HG03342 (cell line): Measurements from ENCODE around the gene EXD1.
"Not testable (repeated sequence)": the region's sequence is repeated elsewhere in the genome, so short reads cannot be mapped to it uniquely, and the experiment has no call there.

Experiments
- ATAC-seq: cut with Tn5 transposase; IDR thresholded peaks from one replicate; pipeline ENCODE4 v1.9.1; 2021; ENCODE audit warnings: mild to moderate bottlenecking, moderate library complexity; ENCODE audit not compliant: unreplicated experiment

The EXD1 gene

GRCh38 chr15:41230650-41231421 is at the start of gene EXD1, which contains the start of gene CHP1:
TSS of gene EXD1 (minus strand) at chr15:41230757. CDS start at chr15:41226575, 4,182 bp downstream.
TSS of gene CHP1 (plus strand) at chr15:41231268. CDS start at chr15:41231383, 115 bp downstream.
- peak; percentile 92 for ATAC-seq

GRCh38 chr15:41279535-41280283 is 49.2 kb upstream of the EXD1 start:
- no peak for ATAC-seq

- ATAC-seq = no peak
Observed at GRCh38 chr15:41278319-41278718, 47.8 kb upstream of the EXD1 start.

GRCh38 chr15:41276831-41277230 is 46.3 kb upstream of the EXD1 start:
- no peak for ATAC-seq

- ATAC-seq = no peak
Observed at GRCh38 chr15:41269887-41270286, 39.3 kb upstream of the EXD1 start.

GRCh38 chr15:41263891-41264351 is 33.4 kb upstream of the EXD1 start:
- no peak for ATAC-seq

GRCh38 chr15:41262571-41262970 is 32.0 kb upstream of the EXD1 start:
- ATAC-seq = no peak

- ATAC-seq = not testable (repeated sequence)
Observed at GRCh38 chr15:41260924-41261323, 30.4 kb upstream of the EXD1 start.

- no peak for ATAC-seq
Observed at GRCh38 chr15:41259546-41260189, 29.1 kb upstream of the EXD1 start.

- peak; percentile 57 for ATAC-seq
Observed at GRCh38 chr15:41258750-41259471, 28.4 kb upstream of the EXD1 start.

- no peak for ATAC-seq
Observed at GRCh38 chr15:41256577-41257038, 26.1 kb upstream of the EXD1 start.

- ATAC-seq = no peak
Observed at GRCh38 chr15:41256103-41256502, 25.5 kb upstream of the EXD1 start.

- ATAC-seq = no peak
Observed at GRCh38 chr15:41254560-41254959, 24.0 kb upstream of the EXD1 start.

GRCh38 chr15:41251411-41251810 is 20.9 kb upstream of the EXD1 start:
- ATAC-seq = no peak

- ATAC-seq = not testable (repeated sequence)
Observed at GRCh38 chr15:41250745-41251144, 20.2 kb upstream of the EXD1 start.

- no peak for ATAC-seq
Observed at GRCh38 chr15:41241221-41241964, 10.8 kb upstream of the EXD1 start.

GRCh38 chr15:41238100-41238499 is 7.5 kb upstream of the EXD1 start:
- no peak for ATAC-seq

- ATAC-seq = no peak
Observed at GRCh38 chr15:41235929-41236328, 5.4 kb upstream of the EXD1 start.

- not testable (repeated sequence) for ATAC-seq
Observed at GRCh38 chr15:41235228-41235627, 4.7 kb upstream of the EXD1 start.

- ATAC-seq = no peak
Observed at GRCh38 chr15:41233367-41233771, 2.8 kb upstream of the EXD1 start.
